Breast epithelium (tissue), 4 donors: Measurements from ENCODE around the gene BSND. TPM values are rescaled to one million over a fixed set of nuclear protein-coding genes. Genes with fewer than 3 reads are reported as not detected.

Experiments used
- DNase-seq, 2 donors: peaks; one replicate each; pipeline ENCODE4 v3.0.0-alpha.2; 2019; ENCODE audit warnings: low spot score in 2 of 2
- H3K27ac ChIP-seq, 2 donors: fragments of 200-600 bp; sonication (generic) in 1 of 2; one replicate each; pipeline ENCODE4 v1.5.1; 2016 to 2019; ENCODE audit warnings: mild to moderate bottlenecking in 1 of 2
- H3K27me3 ChIP-seq, 2 donors: fragments of 200-600 bp; sonication (generic) in 1 of 2; one replicate each; pipeline versions ENCODE4 v1.5.1 to v1.6.0; 2017 to 2019; ENCODE audit warnings: control low read depth in 1 of 2, mild to moderate bottlenecking in 1 of 2
- H3K36me3 ChIP-seq: fragments of 200-600 bp; one replicate; pipeline ENCODE4 v1.5.1; 2019
- H3K4me1 ChIP-seq, 2 donors: fragments of 200-600 bp; sonication (generic); one replicate each; pipeline ENCODE4 v1.5.1; 2016 to 2019; ENCODE audit warnings: control low read depth in 1 of 2
- H3K4me3 ChIP-seq, 3 donors: fragments of 200-600 bp; sonication (generic); 1 replicate in 2 of 3; 2 replicates in 1 of 3; pipeline ENCODE4 v1.5.1; 2016 to 2019; ENCODE audit warnings: mild to moderate bottlenecking in 3 of 3, moderate library complexity in 2 of 3
- H3K9me3 ChIP-seq, 2 donors: fragments of 200-600 bp; sonication (generic) in 1 of 2; one replicate each; pipeline ENCODE4 v1.5.1; 2016 to 2019; ENCODE audit warnings: control low read depth in 1 of 2
- POLR2A ChIP-seq: fragments of 450-650 bp; IDR thresholded peaks from one replicate; pipeline ENCODE4 v1.6.1; 2016; ENCODE audit warnings: antibody characterized with exemption, mild to moderate bottlenecking, moderate library complexity
- POLR2AphosphoS5 ChIP-seq, 3 donors: sonication (generic); formaldehyde crosslinking; IDR thresholded peaks; one replicate each; pipeline ENCODE4 v1.6.1; 2017; ENCODE audit warnings: antibody characterized with exemption in 3 of 3
- intact Hi-C: fragments of 100-400 bp; cut with DNase I; formaldehyde crosslinking; loops from one replicate; pipeline ENCODE4 v1.15.1; 2023; ENCODE audit warnings: low total_unique reads
- total RNA-seq, 3 donors: library from RNA; depleted of rRNA; stranded (reverse); fragments of >200 nt; gene quantifications; one replicate each; pipeline ENCODE4 v1.1.0, GENCODE V29; 2016
- TF ChIP-seq, protein P1 (sequence below), 3 donors: fragments of 450-650 bp; IDR thresholded peaks; one replicate each; pipeline ENCODE4 v1.5.1; 2016 to 2017; ENCODE audit warnings: antibody characterized with exemption in 3 of 3, mild to moderate bottlenecking in 3 of 3, moderate library complexity in 3 of 3

Gene BSND
- total RNA-seq, 3 donors from 2014 or later: under 0.01 to 0.15 TPM; not detected in 1

DNA sequence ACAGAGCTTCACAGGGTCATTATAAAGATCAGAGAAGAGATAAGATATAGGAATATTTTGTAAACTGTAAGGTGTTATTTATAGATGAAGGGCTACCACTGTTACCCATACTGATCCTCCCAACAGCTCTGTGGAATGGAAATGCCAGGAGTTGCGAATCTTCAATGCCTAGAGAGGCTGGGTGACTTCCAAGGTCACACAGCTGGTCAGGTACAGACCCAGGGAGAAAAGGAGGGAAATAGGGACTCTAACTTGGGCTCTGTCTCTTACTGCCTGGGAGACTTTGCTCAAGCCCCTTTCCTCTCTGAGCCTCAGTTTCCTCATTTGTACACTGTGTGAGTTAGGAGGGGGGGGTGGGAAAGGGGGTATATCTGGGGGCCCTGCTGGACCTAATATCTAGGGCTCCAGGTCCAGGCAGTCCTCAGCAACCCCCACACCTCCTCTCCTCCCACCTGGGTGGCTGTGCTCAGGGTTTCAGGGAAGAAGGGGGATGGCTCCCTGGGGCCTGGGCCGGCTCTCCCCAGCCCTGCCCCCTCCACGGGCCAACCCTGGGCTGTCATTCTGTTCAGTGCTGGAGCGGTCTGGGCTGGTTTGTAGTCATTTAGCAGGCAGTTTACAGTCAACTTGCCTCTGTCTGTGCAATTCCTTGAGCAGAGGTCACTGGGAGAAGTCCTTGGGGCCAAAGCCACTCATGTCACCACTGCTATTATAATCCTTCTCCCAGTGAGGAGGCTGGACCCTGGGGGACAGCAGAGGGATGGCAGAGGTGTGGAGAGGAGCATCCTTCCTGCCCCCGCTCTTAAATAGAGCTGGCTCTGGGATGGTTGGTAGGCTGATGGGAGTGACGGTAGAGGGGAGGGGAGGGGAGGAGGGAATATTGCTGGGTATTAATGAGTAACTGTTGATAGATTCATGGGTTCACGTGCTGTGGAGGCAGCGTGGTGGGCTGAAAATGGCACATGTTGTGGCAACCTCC is 1.7 kb downstream of the BSND start:
- H3K27me3 ChIP-seq: peaks cover 0 to 14% of the 10 kb centered on the region in 2 donors
- no peaks in the 10 kb centered on the region for H3K36me3 ChIP-seq
- intact Hi-C loops: no loop called here
- no peaks in the 10 kb centered on the region for H3K4me1 ChIP-seq
- no peak overlapping the region for H3K4me3 ChIP-seq
- TF ChIP-seq POLR2AphosphoS5 (IDR thresholded peaks at IDR 0.05) (no peak), POLR2A (no peak)
- TF ChIP-seq, protein P1, sequence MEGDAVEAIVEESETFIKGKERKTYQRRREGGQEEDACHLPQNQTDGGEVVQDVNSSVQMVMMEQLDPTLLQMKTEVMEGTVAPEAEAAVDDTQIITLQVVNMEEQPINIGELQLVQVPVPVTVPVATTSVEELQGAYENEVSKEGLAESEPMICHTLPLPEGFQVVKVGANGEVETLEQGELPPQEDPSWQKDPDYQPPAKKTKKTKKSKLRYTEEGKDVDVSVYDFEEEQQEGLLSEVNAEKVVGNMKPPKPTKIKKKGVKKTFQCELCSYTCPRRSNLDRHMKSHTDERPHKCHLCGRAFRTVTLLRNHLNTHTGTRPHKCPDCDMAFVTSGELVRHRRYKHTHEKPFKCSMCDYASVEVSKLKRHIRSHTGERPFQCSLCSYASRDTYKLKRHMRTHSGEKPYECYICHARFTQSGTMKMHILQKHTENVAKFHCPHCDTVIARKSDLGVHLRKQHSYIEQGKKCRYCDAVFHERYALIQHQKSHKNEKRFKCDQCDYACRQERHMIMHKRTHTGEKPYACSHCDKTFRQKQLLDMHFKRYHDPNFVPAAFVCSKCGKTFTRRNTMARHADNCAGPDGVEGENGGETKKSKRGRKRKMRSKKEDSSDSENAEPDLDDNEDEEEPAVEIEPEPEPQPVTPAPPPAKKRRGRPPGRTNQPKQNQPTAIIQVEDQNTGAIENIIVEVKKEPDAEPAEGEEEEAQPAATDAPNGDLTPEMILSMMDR (IDR thresholded peaks at IDR 0.05): no peak
- no peaks in the 10 kb centered on the region for H3K9me3 ChIP-seq
- no peak overlapping the region for H3K27ac ChIP-seq
- DNase-seq: no peak

DNA sequence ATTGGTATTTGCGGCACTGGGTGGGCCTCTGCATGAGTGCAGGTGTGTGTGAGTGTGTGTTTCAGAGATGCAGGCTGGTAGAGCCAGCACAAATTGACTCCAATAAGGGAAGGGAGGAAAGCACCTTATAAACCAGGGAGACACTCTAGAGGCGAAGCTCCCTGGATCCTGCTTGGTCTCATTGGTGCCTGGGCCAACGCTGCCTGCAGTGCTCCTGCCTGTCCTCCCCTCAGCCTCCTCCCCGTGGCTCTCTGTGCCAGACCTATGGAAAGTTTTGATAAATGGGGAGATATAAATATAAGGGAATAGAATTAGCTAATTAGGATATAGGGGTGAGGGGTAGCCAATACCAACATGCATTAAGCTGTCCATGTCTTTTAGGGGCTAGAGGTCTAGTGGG is 2.6 kb downstream of the BSND start:
- Histone ChIP-seq H3K9me3 (no peaks in the 10 kb centered on the region), H3K27ac (no peak overlapping the region), H3K4me3 (no peak overlapping the region), H3K27me3 (peaks cover 0 to 14% of the 10 kb centered on the region in 2 donors), H3K4me1 (no peaks in the 10 kb centered on the region), H3K36me3 (no peaks in the 10 kb centered on the region)
- intact Hi-C loops: no loop called here
- no peak for DNase-seq
- TF ChIP-seq POLR2A: no peak
- TF ChIP-seq, protein P1 (IDR thresholded peaks at IDR 0.05): no peak
- TF ChIP-seq POLR2AphosphoS5 (IDR thresholded peaks at IDR 0.05): no peak

DNA sequence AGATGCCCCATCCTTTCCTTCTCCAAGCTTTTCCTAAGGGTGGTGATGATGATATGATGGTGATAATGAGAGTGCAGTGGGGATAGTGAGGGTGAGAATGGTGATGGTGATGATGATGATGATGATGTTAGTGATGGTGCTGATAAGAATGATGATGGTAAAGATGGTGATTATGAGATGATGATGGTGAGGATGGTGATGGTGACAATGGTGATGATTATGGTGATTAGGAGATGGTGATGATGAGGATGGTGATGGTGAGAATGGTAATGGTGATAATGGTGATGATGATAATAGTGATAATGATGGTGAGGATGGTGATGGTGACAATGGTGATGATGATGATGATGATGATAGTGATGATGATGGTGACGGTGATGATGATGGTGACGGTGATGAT is 4.0 kb downstream of the BSND start:
- no peak overlapping the region for H3K27ac ChIP-seq
- no peak overlapping the region for H3K4me3 ChIP-seq
- no peaks in the 10 kb centered on the region for H3K4me1 ChIP-seq
- H3K27me3 ChIP-seq: peaks cover 0 to 6% of the 10 kb centered on the region in 2 donors
- no peaks in the 10 kb centered on the region for H3K9me3 ChIP-seq
- H3K36me3 ChIP-seq: no peaks in the 10 kb centered on the region
- DNase-seq: no peak
- intact Hi-C loops: no loop called here
- TF ChIP-seq POLR2AphosphoS5 (IDR thresholded peaks at IDR 0.05) (no peak), POLR2A (no peak)
- TF ChIP-seq, protein P1 (IDR thresholded peaks at IDR 0.05): no peak

DNA sequence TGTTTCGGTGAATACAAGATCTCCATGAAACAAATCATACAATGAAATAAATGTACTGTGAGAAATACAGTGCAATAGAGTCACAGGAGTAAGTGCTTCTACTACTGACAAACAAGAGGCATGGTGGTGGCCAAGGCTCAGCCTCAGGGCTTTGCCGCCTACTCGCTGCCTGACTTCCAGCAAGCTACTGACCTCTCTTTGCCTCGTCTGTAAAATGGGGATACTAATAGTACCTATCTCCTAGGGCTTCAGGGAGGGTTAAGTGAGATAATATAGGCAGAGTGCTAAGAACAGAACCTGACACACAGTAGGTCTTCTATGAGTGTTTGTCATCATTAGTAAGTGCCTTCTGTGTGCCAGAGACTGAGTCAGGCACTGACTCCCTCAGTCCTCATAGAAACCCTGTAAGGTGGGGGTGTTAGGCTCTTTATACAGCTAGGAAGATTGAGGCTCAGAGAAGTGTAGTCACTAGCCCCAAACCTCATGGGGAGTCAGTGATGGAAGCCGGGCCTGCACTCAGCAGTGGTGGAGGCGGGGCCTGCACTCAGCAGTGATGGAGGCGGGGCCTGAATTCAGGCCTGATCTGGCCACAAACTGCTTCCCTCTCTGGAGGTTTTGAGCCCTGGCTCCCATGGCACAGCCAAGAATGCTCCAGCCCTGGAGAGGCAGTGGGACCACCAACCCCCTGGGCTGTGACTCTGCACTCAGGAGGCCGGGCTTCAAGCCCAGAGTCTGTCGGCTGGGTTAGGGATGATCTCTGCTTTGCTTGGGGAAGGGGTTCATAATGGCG is 6.8 kb downstream of the BSND start:
- intact Hi-C loops: no loop called here
- H3K4me3 ChIP-seq: no peak overlapping the region
- no peak for TF ChIP-seq POLR2AphosphoS5 (IDR thresholded peaks at IDR 0.05)
- TF ChIP-seq, protein P1 (IDR thresholded peaks at IDR 0.05): no peak
- TF ChIP-seq POLR2A: no peak
- no peaks in the 10 kb centered on the region for H3K36me3 ChIP-seq
- DNase-seq: no peak
- no peak overlapping the region for H3K27ac ChIP-seq
- no peaks in the 10 kb centered on the region for H3K4me1 ChIP-seq
- no peaks in the 10 kb centered on the region for H3K9me3 ChIP-seq
- H3K27me3 ChIP-seq: no peaks in the 10 kb centered on the region
